Activated naive CD4-positive, alpha-beta T cell treated with Interleukin-2 at 50 U/mL for 16 hours (primary cell): Measurements from ENCODE around the gene TMEM212.
"Not testable (repeated sequence)": the region's sequence is repeated elsewhere in the genome, so short reads cannot be mapped to it uniquely, and the experiment has no call there.

Experiments
- DNase-seq: peaks from one replicate; pipeline ENCODE4 v3.0.0-alpha.2; 2020

The TMEM212 gene

DNA sequence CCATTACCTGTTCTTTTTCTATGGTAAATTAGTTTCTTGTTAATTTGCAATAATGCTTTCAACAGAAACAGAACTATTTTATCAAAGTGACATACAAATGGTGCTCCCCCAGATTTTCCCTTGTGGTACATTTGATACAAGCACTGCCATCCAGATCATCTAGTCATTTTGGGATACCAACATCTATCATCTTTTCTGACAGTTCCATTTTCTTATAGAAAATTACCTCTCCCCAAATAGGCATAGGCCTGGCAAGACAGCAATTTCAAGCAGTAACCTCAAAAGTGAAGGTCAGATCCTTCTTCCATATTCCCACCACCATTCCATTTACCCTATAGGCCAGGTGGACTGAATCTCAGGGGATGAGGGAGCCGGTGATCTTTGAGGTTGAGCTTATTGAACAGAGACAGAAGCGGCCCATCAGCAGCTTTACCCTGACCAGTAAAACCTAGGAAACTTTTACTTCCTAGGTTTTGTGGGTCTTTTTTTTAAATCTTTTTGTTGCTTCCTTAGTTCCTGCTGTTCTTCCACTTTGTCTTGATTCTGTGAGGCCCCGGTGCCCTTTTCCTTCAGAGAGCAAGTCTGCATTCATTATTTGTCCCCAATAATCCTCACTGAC lies 29.8 kb upstream of the TMEM212 start:
- no peak for DNase-seq

DNA sequence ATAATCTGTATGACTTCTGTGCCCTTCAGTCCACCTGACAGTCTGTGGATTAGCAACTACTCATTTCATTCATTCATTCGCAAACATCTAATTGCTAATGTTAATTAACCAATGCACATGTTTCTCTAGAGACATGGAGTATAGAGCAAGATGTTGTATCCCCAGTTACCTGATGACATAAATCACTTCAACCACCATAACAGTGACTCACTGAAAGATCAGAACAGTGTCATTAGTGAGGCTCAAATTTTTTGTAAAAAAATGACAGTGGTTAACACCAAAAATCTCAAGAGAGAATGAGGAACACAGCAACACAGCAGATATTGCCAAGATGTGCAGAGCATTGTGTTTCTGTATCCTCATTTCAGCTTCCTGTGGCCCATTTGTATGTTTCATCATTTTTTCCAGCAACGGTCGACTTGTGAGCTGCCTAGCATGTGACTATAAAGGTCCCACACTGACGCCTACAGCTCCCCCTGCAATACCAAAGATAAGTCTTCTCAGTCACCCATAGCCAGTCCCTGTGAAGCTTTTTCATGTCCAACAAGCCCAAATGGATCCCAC lies 29.2 kb upstream of the TMEM212 start:
- peak; percentile 32 for DNase-seq

DNA sequence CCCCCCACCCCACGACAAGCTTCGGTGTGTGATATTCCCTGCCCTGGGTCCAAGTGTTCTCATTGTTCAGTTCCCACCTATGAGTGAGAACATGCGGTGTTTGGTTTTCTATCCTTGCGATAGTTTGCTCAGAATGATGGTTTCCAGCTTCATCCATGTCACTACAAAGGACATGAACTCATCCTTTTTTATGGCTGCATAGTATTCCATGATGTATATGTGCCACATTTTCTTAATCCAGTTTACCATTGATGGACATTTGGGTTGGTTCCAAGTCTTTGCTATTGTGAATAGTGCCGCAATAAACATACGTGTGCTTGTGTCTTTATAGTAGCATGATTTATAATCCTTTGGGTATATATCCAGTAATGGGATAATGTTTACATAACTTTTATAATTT lies 28.5 kb upstream of the TMEM212 start:
- DNase-seq, result not testable (repeated sequence)

DNA sequence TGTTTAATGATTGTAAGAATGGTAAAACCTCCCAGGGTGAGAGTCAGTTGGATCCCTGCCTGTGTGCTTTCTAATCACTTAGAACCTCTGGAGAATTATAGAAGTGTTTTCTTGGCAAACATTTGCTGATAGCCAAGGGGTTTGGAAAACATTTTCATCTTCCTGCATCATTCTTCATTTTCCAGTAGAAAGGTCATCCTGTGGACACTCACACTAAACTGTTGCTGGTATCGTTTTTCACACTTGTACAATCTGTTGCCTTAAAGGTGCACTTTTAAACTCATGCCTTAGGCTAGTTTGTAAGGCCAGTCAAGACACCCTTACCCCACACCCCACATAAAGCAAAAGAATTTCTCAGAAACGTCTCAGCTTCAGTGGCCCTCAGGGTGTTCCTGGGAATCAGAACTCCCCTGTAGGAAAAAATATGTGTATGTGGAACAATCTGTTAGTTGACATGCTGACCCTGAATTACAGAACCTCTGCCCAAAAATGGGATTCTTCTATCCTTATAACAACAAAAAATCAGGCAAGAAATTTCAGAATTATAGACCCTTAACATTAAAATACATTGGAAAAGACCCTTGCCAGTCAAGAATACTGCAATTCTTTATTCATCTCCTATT lies 27.1 kb upstream of the TMEM212 start:
- no peak for DNase-seq

DNA sequence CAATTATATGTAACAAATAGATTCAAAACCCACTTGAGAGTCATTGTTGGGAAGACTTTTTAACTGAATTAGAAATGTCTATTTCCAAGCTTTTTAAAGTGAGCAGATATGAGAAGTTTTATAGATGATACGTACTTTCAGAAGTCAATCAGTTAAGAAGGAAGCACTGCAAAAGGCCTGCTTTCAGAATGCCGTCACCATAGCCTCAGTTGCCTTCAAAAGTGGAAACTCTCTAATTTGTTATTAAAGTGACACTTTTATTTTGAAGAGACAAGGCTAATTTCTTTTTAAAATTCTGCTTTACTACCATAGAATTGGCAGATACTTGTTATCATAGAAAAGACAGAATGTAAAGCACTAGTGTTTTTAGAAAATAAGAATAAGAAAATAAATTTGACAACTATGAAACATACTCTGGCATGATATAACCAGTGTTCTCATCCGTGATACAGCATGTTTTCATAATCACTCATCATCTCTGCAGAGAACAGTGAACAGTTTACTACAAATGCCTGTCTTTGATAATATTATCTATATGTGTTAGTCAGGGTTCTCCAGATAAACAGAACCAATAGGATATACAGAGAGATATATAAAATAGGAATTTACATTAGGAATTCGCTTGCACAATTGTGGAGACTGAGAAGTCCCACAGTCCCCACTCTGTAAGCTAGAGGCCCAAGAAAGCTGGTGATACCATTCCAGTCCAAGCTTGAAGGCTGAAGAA lies 25.9 kb upstream of the TMEM212 start:
- no peak for DNase-seq

DNA sequence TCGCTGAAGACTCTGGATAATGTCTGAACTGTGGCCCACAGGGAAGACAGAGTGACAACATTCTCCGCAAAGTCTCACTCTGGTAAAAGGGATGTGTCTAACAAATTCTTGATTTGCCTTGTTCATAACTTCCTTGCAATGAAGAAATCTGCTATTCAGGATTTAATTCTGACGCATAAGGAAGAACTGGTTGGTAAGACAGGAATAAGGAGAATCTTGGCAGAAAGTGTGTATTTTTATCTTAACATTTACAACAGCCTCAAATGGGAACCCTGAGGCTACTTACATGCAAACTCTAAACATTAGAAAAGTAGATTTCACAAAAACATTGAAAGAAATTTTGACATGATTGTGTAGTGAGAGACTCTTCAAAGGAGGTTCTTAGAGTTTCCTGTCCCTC lies 22.1 kb upstream of the TMEM212 start:
- DNase-seq, result no peak

DNA sequence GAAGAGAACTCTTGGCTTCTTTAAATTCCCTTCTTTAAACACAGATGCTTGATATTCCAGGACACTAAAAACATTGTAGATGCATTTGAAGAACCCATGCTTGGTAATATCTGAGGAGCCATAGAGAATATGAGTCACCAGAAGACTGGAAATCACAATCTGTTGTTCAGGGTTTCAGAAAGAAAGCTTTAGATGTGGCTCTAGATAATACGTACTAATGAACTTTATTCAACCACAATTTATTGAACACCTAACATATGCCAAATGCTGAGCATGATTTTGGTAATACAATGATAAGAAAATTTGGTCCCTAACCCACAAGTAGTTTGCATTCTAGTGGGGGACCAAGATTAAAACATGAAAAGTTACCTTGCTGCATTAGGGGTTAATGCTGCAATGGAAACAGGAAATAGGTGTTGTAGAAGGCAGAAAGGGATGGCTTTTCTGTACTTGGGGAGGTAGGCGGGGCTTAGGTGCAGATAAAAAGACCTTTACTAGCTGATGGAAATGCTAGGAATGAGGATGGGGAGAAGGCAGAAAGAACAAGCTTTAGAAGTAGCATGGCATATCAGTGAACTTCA lies 21.3 kb upstream of the TMEM212 start:
- DNase-seq, result no peak

DNA sequence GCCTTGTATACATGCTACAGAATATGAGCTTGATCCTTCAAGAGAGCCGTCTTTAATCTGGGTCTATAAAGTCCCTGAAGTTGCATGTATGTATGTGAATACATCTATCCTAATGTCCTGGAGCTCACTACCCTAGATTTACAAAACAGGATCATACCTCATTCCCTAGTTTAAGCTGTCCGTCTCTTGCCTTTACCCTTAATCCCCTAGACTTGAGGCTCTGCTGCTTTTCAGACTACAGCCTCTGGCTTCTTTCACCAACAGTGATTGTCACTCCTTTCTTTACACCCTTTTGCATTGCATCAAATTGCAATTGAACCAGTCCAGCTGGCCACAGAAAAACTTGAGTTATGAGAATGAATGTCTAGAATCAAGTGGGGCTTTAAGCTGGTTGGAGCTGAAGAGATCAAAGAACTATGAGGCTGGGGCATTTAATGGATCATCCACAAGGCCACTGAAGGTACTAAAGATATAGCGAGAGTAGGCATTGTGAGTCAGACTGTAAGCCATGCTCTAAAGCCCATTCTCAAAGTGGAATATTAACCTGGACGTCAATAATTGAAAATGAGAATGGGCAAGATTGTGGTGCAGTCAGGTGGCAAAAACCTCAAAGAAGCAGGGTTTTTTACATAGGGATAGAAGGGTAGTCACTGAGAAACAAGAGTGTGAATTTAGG lies 20.6 kb upstream of the TMEM212 start:
- DNase-seq, result no peak

DNA sequence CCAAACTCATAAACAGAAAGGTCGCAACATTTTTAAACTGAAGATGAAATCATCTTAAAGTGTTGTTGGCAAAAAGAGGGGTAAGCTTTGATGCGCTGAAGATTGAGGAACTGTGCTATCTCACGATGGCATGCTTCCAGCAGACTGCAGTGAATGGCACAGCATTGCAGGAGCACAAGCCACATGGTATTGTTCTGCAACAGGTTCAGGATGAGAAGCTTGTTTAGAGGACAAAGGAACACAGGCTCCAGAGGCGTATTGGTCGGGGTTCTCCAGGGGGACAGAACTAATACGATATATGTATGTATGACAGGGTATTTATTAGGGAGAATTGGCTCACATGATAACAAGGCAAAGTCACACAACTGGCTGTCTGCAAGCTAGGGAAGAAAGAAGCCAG lies 19.0 kb upstream of the TMEM212 start:
- DNase-seq, result no peak

DNA sequence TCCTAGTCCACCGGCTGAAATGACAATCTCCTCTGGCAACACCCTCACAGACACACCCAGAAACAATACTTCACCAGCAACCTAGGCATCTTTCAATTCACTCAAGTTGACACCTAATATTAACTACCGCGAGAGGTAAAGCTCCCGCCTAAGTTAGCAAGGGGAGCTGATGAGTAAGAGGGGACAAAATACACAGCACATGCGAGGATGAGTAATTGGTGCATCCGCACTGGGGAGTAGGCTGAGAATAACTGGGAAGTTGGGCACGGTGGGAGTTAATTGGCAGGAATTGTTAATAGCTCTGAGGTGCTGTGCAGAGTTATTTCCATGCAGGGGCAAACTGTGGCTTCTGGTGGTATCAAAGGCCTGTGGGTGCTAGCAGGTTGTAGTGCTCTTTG lies 18.3 kb upstream of the TMEM212 start:
- DNase-seq, result no peak

DNA sequence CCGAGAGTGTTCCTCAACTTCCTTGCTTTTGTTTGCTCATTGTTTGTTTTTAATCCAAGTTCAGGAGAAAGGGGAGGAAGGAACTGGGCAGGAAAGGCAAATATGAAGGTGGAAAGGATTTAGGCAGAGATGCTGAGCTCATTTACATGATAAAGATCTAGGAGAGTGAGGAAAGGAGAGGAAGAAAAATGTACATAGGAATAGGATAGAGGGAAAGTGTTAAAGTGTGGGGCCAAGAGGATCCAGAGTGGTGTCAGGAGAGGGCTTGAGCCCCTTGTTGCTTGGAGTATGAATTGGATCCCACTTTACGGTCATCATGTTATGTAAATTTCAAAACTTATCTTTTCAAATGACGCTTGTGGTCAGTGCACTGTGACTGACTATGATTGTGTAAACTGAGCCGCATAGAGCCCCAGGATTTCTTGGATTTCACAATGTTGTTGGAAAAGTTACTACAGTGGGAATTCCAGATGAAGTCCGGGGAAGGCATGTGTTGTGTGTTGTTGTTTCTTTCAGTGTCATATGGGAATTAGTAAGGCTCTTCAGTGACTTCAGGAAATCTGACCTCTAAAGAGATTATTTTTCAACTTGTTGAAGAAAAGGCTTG lies 17.8 kb upstream of the TMEM212 start:
- DNase-seq, result no peak

DNA sequence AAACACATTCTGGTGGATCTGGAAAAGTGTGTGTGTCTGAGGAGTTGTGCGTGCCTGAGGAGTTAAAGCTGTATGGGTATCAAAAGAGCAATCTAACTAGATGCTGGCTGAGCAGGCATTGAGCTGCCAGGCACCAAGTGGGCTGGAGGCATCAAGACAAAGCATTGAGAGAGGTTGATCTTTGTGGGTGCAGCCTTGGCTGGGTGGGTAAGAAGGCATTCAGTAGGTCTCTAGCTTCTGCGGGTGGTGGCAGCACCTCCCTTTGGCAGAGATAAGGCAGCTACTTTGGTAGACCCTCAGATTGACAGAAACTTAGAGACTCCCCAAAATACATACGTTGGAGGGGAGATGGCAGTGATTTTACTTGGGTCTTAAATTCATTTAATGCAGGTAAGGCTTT lies 15.8 kb upstream of the TMEM212 start:
- DNase-seq, result no peak

DNA sequence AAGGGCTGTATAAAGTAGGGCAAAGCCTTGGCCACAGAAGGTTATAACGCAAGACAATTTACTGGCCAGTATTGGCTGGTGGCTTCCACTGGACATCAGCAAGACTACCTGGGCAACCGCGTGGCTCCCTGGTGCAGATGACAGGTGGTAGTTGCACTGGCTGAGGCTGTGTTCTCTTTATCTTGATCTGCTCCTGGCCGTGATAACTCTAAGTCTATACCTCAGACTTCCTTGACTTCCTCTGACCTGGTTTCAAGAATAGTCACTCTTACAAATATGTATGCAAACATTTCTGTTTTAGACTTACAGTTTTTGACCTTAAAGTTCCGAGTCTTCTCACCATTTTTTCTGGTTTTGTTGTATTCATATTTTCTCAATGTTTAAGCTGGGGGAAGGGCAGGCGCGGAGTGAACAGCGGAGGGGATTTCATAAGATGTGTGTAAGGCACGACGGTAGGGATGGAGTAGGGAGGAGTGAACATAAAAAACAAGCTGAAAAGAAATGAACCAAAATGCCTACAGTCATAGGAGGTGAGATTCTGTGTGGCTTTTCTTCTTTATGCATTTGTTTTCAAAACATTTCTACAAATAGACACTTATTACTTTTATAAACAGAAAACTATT lies 15.2 kb upstream of the TMEM212 start:
- DNase-seq, result no peak

DNA sequence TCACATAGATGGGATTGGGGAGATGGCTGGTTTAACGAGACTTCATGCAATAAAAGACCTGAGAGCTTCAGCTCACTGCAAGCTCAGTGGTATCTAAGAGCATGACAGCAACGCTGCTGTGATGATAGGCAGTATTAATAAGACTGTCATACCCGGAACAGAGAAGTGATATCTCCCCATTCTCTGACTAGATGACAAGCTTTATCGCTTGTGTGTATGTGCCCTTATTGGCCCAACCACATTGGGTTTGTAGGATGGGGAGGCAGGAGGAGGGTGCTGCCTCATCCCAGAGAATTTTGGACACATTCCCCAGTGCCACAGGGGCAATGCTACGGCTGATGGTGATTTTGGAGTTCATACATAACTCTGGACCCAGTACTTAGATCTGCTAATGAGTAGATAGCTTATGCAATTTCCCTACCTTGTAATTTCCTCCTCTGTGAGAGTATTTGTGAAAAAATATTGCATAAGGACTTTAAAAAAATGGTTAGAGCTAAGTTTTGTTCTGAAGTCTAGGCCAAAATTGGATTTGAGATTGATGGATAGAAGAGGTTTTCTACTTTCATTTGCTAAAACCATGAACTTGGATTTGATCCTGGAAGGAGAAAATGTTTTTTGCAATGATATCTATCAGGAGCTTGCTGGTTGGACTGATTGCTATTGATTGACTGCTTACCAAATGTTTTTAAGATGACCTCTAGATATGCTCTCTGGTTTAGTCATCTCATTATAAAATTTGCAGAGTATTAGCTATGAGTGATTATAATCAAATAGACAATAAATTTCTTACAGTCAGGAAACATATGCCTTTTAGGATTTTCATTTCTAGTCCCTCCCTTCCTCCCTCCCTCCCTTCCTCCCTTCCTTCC lies 14.0 kb upstream of the TMEM212 start:
- no peak for DNase-seq

DNA sequence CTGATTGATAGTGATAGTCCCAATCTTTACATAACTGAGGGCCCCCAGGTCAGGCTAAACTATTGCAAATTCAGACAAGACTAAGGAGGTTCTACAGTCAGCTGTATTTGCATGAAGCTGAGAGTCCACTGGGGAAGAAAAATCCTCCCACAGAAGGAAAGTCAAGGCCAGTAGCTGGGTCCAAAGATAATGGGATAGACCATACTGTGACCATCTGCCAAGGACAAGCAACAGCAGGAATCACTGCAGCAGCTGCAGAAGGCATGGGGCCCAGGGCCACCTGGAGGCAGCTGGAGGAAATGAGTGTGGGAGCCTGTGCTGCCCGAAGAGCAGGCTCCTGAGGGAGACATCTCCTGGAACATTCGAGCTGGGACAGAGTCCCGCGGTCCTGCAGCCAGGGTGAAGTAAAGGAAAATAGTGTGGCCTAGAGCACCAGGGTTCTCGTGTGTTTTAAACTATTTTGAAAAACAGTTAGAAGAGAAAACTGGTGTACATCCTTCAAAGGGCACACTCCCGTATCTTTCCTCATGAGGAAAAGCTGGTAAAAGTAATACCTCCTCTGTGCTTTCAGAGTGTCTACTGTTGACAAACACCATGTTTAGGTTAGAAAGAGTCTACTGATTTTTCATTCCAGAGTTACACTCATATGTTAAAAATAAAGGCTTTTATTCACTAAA lies 13.2 kb upstream of the TMEM212 start:
- no peak for DNase-seq

DNA sequence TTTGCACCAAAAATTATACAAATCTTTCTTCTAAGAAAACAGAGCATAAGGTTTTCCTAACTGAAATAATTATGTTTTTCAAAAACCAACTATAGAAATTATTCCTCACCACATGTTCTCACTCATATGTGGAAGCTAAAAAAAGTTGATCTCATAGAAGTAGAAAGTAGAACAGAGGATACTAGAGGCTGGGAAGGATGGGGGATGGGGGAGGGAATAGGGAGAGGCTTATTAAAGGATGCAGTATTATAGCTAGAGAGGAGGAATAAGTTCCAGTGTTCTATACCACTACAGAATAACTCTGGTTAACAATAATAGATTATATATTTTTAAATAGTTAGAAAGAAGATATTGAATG lies 12.7 kb upstream of the TMEM212 start:
- DNase-seq, result no peak

DNA sequence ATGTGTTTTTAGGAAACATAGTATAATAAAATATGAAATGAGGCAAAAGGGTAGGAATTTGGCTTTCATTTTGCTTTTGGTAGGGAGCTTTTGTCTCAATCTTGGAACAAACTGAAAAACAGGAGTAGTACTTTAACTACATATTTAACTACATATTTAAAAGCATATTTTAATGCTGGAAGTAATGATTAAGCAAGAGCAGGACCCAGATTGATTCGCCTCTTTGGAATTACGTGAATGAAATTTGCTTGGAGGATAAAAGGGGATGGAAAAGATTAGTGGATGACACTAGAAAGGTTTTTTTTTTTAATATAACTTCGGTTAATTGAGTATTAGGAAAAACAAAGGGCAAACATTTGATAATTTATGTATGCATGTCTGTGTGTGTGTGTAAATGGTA lies 11.2 kb upstream of the TMEM212 start:
- no peak for DNase-seq

DNA sequence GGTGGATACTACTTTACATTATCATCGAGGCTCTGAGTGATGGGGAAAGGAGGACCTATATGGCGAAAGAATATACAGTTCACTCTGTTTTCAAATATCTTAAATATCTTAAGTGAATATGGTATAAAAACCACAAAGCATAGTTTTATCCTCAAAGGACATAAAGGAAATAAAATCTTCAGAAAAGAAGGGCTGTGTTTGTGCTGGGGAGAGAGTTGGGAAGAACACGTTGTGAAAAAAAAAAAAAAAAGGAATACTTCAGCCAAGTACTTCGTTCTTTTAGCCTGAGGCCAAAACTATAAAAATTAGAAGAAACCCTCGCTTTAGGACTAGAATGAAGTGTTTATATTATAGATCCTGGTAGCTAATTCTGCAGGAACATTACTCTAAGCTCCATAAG lies 10.2 kb upstream of the TMEM212 start:
- no peak for DNase-seq

DNA sequence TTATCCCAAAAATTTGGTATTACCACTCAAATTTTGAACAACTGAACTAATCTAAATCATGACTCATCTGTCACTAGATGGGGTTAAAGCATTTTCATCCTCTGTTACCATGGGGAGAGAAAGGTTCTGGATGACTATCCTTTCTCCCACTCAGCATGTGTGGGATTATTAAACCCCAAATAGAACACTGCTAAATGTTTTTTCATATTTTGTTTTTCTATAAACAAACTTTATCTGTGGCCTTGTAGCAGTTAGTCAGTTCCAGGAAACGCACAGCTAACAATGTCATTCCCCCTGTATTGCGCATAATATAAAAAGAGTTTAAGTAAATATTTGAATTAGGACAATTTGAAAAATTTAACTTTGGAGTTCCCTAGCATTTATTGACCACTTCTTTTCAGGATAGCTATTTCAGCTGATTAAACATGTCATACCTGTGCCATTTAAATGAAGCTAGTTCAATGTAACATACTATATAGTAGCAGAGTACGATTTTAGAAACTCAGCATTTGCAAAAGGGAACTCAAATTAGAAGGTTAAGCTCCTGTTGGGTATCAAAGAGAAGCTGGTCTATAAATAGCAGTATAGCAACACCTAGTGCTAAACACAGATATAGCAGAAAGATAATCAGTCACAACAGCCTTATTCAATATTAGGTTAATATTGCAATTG lies 9.2 kb upstream of the TMEM212 start:
- DNase-seq, result no peak

DNA sequence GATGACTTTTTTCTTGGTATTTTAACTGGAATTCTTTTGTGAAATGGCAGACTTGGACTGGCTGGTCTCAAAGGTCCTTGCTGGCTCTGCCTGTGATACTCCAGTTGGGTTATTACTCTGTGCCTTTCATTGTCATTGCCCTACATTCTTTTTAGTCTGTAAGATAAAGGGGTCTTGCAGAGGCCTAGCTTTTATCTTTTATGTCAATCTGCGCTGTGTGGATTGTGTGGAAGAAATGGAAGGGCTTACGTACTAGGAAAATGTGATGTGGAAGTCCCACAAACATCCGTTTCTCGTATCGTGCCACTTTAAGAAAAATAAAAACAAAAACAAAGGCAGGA lies 8.7 kb upstream of the TMEM212 start:
- no peak for DNase-seq
